ENCODE measurements around the gene DNAH1. TPM values are rescaled to one million over a fixed set of nuclear protein-coding genes. Genes with fewer than 3 reads are reported as not detected.

DNAH1 gene
- total and polyA plus RNA-seq, 2 of the 13 experiments (the other 11 are each of a cell fraction or from before 2014, with no cell fraction given) = 0.64 to 3.5 TPM

- TF ChIP-seq ZBTB25 (CRISPR knock-in tag; IDR thresholded peaks at IDR 0.05) = no peak
- TF ChIP-seq ZNF124 (CRISPR knock-in tag; IDR thresholded peaks at IDR 0.05) = no peak
- no peak for TF ChIP-seq ATAD3A (CRISPR knock-in tag; IDR thresholded peaks at IDR 0.05)
- TF ChIP-seq TARDBP (CRISPR knock-in tag; IDR thresholded peaks at IDR 0.05) = no peak
- TF ChIP-seq SALL1 (CRISPR knock-in tag; IDR thresholded peaks at IDR 0.05) = no peak
- no peak for TF ChIP-seq PBX2 (CRISPR knock-in tag; IDR thresholded peaks at IDR 0.05)
- TF ChIP-seq GFI1 (CRISPR knock-in tag; IDR thresholded peaks at IDR 0.05; ENCODE audit: borderline replicate concordance) = no peak
- TF ChIP-seq MBNL3 (CRISPR knock-in tag; conservative IDR thresholded peaks at IDR 0.05) = no peak
- no peak for TF ChIP-seq STAG1 (CRISPR knock-in tag; IDR thresholded peaks at IDR 0.05)
- no peak for TF ChIP-seq E2F2 (CRISPR knock-in tag; IDR thresholded peaks at IDR 0.05; ENCODE audit: borderline replicate concordance)
Observed at GRCh38 chr3:52327486-52328290, 11.6 kb downstream of the DNAH1 start (continued).
